GM19025 (cell line): Measurements from ENCODE around the gene ADGRA1.
"Not testable (repeated sequence)": the region's sequence is repeated elsewhere in the genome, so short reads cannot be mapped to it uniquely, and the experiment has no call there.

ENCODE experiments used
- ATAC-seq: cut with Tn5 transposase; IDR thresholded peaks from one replicate; pipeline ENCODE4 v1.9.1; 2021; ENCODE audit warnings: mild to moderate bottlenecking, low read depth, moderate library complexity; ENCODE audit not compliant: unreplicated experiment

ADGRA1 gene

DNA sequence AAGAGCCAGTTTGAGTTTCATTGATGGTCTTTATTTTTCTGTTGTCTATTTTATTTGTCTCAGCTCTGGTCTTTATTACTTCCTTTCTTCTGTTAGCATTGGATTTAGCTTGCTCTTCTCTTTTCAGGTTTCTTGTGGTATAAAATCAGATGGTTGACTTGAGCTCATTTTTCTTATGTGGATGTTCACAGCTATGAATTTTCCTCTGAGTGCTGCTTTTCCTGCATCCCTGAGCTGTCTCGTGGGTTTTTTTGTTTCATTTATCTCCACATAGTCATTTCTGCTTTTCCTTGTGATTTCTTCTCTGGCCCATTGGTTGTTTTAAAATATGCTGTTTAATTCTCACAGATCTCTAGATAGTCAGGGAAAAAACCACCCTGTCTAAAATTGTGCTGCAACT, 19.7 kb downstream of the ADGRA1 start:
- no peak for ATAC-seq

DNA sequence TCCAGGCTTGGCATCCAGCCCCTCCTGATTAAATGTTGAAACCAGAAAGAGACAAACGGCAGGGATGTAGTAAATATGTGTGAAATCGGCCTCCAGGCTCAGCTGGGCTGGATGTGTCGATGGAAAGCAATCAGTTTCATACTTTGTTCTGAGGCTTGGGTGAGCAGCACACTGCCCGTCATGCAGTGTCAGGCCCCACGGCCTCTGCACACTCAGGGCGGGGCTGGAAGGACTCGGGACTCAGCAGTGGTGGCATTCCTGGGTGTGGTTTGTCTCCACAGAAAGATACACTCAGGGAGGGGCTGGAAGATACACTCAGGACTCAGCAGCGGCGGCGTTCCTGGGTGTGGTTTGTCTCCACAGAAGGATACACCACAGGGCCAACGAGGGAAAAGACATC, 22.0 kb downstream of the ADGRA1 start:
- no peak for ATAC-seq

DNA sequence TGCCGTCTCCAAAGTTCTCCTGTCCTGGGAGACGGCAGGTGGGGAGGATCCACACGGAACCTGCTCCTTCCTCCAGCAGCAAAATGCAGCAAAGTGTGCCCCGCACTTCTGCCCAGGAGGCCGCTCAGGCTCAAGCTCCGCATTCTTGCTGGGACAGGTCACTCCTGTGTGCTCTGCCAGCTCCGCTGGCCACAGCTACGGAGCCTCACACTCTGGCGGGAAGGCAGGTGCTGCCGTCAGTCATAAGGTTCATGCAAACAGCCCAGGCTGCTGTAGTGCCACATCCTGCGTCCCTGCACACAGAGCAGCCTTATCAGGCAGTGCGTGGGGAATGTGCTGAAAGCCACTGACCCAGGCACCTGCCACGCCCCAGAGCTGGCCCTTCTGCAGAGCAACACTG, 22.4 kb downstream of the ADGRA1 start:
- no peak for ATAC-seq

DNA sequence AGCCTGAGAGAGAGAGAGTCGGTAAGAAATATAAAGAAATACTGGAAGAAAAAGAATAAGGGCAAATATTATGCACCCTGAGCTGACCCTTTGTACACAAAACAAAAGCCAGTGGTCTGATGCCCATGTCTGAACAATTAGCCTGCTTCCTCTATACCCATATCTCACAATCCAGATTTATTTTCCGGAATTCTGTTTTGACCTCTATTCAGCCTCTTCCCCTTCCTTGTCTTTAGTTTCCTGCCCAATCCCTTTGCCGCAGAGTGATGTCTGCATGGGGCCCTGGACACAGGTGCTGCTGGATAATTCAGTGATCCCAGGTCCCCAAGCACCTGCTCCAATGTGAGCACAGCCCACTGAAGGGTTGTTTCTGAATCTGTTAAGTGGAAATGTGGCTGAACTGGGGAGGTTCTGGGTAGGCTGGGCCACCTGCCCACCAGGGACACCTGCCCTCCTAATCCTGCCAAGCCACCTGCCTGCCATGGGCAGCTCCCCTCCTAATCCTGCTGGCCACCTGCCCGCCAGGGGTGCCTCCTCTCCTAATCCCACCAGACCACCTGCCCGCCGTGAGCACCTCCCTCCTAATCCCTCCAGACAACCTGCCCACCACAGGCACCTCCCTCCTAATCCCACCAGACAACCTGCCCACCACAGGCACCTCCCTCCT, 23.0 kb downstream of the ADGRA1 start:
- no peak for ATAC-seq

DNA sequence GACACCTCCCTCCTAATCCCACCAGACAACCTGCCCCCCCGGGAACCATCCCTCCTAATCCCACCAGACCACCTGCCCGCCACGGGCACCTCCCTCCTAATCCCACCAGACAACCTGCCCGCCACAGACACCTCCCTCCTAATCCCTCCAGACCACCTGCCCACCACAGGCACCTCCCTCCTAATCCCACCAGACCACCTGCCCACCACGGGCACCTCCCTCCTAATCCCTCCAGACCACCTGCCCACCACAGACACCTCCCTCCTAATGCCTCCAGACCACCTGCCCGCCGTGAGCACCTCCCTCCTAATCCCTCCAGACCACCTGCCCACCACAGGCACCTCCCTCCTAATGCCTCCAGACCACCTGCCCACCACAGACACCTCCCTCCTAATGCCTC, 23.9 kb downstream of the ADGRA1 start:
- ATAC-seq = not testable (repeated sequence)

DNA sequence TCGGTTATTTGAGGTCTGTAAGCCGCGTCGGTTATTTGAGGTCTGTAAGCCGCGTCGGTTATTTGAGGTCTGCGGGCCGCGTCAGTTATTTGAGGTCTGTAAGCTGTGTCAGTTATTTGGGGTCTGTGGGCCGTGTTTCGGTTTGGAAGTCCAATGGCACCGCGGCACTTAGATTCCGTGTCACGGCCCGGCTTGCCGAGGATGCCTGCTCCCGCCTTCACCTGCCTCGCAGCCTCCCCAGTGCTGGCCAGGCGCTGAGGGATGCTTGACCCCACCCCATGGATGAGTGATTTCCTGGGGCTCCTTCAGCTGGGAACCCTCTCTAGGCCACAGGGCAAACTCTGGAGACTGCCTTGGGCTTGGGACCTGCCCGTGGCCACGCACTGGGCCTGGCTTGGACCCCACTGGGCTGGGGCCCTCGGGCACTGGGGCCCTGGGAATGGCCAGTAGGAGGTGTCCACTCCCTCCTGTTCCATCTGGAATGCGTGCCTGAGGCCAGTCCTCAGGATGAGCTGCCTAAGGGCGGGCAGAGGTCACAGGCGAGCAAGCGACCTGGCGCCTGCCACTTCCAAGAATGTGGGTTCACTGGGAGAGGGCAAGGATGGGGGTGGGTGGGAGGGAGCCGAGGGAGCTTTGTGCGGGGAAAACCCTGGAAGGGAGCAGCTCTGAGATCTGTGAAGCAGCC, 25.6 kb downstream of the ADGRA1 start:
- ATAC-seq = no peak

DNA sequence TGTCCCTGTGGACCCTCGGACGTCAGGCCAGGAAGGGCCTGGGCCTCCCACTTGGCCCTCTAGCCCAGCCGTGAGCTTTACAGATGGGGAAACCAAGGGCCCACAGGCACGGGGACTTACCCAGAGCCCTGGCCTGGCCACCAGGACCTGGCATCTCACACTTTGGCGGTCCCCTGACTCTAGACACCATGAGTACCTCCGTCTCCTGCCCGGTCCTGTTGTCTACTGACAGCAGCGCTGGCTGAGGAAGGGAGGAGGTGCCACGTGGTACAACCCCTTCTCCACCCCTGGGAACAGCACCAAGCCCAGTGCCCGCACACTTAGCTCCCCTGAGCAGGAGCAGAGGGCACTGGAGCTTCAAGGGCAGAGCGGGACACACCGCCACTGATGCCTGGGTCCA, 26.1 kb downstream of the ADGRA1 start:
- ATAC-seq = no peak

DNA sequence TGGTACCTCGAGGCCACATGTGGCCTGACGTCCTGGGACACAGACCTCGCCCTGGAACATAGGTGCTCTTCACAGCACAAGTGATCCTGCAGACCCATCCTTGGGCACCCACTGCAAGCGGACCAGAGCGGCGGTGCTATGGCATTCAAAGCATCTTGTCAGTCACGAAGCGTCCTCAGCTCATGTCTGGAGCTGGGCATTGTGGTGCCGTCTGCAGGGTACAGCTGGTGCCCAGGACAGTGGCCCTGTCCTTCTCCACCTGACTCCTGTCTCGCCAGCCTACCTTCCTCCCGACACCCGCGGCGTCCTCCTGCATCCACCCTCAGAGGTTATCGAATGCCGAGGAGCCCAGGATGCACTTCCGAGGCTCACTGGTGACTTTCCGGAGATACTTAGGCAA, 26.5 kb downstream of the ADGRA1 start:
- no peak for ATAC-seq

DNA sequence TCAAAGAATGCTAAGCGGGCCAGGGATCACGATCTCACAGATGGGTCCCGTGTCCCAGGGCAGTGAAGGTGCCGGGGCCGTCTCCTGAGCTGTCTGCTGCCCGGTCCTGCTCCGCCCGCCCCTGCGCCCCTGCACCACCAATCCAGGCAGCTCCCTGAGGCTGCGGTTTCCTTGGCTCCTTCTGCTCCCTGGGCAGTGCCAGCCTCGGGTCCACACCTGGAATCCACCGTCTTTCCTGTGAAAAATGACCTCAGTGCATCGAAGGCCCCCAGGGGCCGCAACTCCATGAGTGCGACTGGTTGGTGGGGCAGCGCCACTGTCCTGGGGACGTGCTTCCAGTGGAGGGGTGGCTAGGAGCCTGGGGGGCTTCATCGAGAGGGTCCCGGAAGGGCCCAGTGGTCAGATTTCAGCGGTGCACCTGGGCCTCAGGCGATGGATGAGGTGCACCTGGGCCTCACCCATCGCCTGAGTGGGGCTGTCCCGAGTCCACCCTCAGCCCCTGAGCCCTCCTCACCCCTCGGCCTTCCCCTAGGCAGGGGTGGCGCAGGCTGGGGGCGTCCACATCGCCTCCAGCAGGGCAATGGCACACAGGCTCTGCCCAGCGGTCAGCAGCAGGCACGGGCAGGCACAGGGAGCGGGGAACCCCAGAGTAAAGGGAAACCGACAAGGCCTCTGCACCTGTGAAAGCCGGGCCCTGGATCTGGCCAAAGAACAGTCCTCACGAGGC, 27.2 kb downstream of the ADGRA1 start:
- ATAC-seq = no peak

DNA sequence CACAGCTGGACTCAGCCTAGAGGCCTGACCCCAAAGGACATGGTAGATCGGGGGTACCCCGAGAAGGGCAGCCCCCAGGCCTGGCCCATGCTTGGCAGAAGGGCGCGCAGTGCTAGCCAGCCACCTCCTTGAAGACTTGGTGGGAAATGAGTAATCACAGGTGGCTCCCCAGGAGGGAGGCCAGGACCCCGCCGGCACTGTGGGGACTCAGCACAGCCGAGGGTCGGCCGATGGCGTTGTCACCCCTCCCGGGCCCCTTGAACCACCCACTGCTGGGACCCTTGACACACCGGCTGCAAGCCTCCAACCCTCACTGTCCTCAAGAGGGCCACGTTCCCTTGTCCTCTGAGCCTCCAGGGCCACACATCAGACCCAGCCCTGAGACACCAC, 27.7 kb downstream of the ADGRA1 start:
- no peak for ATAC-seq

DNA sequence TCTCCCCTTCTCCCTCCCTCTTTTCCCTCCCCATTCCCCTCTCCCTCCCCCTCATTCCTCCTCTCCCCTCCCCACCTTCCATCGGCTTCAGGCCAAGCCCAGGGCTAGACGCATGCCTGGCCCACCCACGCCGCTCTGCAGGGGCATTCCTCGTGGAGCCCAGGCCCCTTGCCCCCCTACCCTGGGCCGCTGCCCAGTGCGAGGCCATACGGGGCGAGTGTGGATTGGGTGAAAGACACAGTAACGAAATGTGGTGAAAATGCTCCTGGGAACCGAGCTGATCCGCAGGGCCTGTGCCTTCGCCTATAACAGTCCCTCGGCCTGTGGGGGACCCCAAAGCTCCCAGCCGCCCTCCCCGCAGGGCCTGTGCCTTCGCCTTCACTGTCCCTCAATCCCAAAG, 28.3 kb downstream of the ADGRA1 start:
- no peak for ATAC-seq

DNA sequence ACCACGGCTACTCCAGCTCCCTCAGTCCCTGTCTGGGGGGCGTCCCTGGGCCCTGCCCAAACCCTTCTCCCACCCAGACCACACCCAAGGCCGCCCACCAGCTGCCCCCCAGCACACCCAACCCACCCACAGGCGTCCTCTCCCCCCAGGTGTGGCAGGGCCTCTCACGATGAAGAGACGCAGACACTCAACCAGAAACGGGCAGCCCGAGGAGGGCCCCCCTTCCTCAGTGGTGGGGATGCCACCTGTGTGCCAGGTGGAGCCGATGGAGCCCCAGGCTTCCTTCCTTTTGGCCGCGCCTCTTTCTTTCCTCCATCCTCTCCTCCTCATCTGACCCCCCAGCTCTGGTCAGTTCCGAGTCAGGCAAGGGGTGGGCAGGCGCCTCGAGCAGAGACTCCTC, 28.7 kb downstream of the ADGRA1 start:
- ATAC-seq = no peak

DNA sequence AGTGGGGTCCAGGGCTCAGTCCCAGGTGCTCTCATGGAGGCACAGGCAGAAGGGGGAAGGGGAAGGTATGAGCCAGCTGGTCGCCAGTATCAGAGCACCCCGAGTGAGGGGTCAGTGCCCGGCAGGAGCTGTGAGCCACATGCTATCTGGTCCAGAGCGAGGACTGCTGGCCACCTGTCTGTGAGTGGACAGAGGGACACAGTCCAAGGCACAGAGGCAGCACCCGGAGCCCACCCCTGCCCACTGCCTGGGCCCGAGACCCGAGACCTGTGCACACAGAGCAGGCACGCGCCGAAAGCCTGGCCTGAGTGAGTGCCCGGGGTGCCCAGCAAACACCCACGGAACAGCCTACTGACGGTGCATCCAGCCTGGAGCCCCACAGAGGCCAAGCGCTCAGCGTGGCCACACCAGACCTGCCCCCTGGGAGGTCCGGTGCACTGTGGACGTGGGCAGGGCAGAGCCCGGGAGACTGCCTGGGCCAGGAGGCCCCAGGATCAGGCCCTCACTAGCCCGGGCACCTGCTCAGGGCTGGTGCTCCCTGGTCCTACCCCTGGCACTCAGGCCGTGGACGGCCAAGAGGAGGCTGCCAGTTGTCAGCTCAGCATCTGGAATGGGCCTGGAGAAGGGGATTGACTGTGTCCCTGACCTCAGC, 29.4 kb downstream of the ADGRA1 start:
- no peak for ATAC-seq

DNA sequence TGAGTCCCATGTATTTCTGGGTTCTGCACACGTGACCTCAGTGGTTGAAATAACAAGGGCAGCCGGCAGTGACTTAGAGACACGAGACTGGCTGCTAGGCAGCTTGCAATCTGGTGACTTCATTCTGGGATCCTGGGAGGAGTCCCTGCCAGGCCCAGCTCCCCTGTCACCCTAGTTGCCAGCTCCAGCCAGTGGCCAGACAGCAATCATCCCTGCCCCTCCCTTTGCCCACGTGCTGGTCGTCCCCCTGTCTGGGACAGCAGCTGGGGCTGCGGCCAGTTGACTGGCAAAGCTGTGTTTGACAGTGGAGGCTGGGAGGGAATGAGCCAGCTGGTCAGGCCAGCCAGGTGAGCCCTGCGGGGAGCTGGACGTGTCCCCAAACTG, 30.0 kb downstream of the ADGRA1 start:
- no peak for ATAC-seq

DNA sequence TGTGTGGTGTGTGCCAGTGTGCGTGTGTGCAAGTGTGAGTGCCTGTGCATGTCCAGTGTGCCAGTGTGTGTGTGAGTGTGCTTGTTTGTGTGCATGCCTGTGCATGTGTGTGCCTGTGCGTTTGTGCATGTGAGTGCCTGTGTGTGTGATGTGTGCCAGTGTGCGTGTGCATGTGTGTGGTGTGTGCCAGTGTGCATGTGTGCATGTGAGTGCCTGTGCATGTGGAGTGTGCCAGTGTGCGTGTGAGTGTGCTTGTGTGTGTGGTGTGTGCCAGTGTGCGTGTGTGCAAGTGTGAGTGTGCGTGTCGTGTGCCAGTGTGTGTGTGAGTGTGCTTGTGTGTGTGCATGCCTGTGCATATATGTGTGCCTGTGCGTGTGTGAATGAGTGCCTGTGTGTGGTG, 33.8 kb downstream of the ADGRA1 start:
- no peak for ATAC-seq

DNA sequence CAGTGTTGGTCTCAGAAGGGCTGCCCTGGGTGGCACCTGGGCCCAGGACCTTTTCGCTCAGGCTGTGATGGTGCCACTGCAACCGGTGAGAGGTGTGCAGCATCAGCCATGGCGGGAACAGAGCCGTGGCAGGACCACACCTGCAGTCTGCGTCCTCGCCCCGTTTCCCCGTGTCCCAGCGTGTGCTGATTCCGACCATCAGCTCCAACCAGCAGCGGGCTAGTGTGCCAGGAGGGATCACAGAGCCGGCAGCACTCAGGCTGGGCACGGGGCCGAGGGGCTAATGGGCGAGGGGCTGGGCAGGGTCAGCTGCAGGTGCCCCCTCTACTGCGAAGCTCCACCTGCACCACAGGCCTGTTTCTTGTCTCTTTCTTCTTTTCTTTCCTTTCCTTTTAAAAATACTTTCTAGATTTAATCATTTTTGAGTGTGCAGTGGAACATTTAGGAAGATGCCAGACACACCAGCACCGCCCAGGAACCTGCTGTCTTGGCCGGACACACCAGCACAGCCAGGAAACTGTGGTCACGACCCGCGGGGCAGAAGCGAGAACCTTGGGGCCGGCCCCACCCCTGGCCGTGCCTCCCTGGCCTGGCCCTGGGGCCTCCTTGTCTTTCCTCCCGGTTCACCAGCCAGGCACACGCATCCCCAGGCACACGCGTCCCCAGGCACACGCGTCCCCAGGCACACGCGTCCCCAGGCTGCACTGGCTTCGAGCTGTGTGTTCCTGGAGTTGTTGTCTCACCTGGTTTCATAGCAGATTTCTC, 34.6 kb downstream of the ADGRA1 start:
- ATAC-seq = no peak

DNA sequence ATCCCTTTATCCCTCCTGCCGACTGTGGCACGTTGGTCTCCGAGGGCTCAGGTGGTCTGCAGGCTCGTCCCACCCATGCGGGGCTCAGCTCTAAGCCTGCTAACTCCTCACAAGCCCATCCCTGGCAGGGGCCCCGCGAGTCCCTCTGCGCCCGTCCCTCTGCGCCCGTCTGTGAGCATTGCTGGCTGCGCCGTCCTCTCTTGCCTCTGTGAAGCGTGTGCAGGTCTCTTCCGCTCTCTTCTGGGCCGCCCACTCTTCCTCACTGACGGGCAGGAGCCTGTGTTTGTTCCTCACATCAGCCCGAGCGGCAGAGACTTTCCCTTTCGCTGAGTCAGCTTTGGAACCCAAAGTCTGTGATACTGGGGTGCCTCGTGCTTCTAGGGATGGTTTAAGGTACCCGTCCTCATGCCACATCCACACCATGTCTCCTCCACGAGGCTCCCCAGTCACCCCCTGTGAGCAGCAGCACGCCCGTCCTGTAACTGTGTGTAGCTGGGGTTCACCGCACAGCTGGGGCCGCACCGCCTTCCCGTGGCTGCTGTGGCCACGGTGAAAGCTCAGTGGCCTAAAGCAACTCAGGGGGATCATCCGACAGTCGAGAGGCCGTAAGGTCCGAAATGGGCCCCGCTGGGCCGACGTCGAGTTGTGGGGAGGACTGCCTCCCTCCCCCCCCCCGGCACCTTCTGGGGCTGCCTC, 35.5 kb downstream of the ADGRA1 start:
- no peak for ATAC-seq

DNA sequence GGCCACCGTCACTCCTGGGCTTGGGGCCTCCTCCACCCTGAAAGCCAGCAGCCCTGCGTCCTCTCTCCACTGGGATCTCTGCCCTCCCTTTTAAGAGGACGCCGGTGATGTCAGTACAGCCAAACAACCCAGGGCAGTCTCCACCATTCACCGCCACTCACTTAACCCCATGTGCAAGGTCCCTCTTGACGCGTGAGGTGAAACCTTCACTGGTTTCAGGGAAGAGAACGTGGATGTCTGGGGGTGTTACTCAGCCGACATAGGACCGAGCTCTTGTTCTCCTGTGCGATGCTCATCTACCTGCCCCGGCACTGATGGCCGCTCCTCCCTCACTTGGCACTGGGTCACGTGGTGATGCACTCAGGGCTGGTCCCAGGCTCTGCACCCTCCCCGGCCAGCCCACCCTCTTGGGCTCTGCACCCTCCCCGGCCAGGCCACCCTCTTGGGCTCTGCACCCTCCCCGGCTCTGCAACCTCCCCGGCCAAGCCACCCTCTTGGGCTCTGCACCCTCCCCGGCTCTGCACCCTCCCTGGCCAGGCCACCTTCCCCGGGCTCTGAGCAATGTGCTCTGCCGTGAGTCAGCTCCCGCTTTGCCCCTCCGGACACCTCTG, 36.1 kb downstream of the ADGRA1 start:
- no peak for ATAC-seq

DNA sequence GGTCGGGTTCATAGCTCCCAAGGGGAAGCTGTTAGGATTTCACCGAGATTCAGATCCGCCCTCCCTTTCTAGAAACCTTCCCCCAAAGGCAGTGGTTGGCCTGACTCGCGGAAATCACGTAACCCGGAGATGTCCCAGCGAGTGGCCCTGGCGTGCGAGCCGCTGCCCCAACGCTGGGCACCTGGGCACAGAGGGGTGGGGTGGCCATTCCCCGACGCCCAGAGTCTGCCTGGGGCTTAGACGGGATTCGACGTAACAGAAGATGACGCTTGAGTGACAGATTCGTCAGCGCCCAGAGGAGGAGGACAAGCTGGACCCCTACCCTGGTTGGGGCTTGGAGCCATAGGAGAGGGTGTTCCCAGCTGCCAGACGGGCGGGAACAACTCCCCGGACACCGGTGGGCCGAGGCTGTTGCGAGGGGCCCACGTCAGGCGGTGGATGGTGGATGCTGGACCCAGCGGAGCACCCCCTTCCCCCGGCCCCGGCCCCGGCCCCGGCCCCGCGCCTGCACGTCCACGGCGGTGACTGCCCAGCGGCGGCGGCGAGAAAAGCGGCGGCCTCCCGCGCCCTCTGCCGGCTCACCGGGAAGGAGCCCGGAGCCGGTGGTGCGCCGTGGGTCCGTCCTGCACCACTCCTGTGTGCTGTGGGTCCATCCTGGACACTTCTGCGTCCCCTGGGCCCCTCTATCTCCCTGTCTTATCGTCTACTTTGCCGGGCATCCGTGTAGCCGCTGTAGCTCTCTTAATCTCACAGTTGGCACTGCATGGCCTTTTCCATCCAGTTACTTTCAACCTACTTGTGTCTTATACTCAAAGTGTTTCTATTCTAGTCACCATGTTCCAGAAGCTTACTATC, 36.9 kb downstream of the ADGRA1 start:
- ATAC-seq = no peak
